Measurements from ENCODE around the gene MAP3K2. TPM values are rescaled to one million over a fixed set of nuclear protein-coding genes. Genes with fewer than 3 reads are reported as not detected.

MAP3K2 gene
- total RNA-seq, 1 donor from 2014 or later, result 27.9 TPM

DNA sequence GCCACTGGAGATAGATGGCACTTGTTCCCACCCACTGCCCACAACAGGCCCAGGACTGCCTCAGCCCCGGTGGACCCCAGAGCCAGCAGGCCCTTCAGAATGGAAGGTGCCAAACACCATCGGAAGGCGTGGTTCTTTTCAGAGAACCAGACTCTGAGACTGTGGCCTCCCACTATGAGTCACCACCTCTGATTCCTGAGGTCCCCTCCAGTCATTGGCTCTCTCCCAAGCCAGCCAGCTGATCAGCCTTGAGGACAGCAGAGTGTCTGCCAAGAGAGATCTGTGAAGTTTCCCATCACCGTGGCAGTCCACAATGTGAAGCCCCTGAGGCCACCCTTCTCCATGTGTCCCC, 10.4 kb upstream of the MAP3K2 start:
- Histone ChIP-seq H3K36me3 (ENCODE audit: control insufficient read depth, insufficient read depth, low read length) (no peaks in the 10 kb centered on the region), H3K4me3 (ENCODE audit: low read depth, low read length) (no peak overlapping the region), H3K27me3 (ENCODE audit: control insufficient read depth, insufficient read depth, low read length) (no peaks in the 10 kb centered on the region)
- FAIRE-seq, result no peak
- peak; percentile 93 for DNase-seq (ENCODE audit: low read depth)
- TF ChIP-seq, protein P1, sequence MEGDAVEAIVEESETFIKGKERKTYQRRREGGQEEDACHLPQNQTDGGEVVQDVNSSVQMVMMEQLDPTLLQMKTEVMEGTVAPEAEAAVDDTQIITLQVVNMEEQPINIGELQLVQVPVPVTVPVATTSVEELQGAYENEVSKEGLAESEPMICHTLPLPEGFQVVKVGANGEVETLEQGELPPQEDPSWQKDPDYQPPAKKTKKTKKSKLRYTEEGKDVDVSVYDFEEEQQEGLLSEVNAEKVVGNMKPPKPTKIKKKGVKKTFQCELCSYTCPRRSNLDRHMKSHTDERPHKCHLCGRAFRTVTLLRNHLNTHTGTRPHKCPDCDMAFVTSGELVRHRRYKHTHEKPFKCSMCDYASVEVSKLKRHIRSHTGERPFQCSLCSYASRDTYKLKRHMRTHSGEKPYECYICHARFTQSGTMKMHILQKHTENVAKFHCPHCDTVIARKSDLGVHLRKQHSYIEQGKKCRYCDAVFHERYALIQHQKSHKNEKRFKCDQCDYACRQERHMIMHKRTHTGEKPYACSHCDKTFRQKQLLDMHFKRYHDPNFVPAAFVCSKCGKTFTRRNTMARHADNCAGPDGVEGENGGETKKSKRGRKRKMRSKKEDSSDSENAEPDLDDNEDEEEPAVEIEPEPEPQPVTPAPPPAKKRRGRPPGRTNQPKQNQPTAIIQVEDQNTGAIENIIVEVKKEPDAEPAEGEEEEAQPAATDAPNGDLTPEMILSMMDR (IDR thresholded peaks at IDR 0.05; ENCODE audit: insufficient read depth, low read length, severe bottlenecking), result no peak

DNA sequence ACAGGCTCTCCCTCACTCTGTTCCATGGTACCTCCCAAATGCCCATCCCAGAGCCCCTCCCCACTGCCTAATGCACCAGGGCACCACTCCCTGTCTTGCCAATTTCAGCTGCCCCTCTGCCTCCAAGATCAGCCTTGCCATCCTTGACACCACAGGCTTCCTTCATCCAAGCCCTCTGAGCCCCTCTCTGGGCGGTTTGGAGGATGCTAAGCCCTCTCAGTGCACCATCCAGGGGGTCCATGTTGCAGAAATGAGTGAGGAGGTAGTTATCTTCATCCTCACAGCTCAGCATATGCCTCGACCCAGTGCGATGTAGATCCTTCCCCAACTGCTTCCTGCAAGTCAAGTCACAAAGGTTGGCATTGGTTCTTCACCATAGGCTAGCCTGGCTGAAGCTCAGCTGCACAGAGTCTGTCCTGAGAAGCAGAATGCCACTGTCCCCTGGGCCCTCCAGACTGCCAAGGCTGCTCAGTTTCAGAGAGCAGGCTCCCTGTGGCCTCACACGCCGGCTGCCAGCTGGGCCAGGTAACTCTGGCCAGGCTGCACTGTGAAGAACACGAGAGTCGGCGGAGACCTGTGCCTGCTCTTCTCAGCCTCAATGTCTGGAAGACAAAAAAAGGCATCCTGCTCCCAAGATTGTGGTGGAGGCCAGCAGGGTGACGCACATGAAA, 9.9 kb upstream of the MAP3K2 start:
- Histone ChIP-seq H3K27me3 (ENCODE audit: control insufficient read depth, insufficient read depth, low read length) (no peaks in the 10 kb centered on the region), H3K4me3 (ENCODE audit: low read depth, low read length) (no peak overlapping the region), H3K36me3 (ENCODE audit: control insufficient read depth, insufficient read depth, low read length) (no peaks in the 10 kb centered on the region)
- TF ChIP-seq, protein P1 (IDR thresholded peaks at IDR 0.05; ENCODE audit: insufficient read depth, low read length, severe bottlenecking), result no peak
- FAIRE-seq, result no peak
- no peak for DNase-seq (ENCODE audit: low read depth)

DNA sequence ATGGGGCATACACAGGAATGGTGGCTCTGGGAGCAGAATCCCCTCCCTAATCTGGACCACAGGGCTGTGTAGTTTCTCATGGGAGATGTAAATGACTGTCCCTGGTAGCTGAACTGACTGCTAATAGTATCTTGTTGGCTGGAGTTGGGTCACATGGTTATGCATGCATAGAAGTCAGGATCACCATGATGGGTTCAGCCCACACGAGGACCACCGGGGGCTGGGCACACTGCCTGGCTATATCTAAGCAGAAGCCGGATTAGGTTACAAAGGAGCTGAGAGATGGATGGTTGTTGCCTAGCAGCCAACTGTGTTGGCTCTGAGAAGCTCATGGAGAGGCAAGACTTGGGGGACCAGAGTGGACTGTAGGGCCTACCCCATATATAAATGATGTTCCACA, 6.7 kb upstream of the MAP3K2 start:
- DNase-seq (ENCODE audit: low read depth) (no peak), FAIRE-seq (no peak)
- Histone ChIP-seq H3K36me3 (ENCODE audit: control insufficient read depth, insufficient read depth, low read length) (no peaks in the 10 kb centered on the region), H3K27me3 (ENCODE audit: control insufficient read depth, insufficient read depth, low read length) (no peaks in the 10 kb centered on the region), H3K4me3 (ENCODE audit: low read depth, low read length) (no peak overlapping the region)
- TF ChIP-seq, protein P1 (IDR thresholded peaks at IDR 0.05; ENCODE audit: insufficient read depth, low read length, severe bottlenecking), result no peak

DNA sequence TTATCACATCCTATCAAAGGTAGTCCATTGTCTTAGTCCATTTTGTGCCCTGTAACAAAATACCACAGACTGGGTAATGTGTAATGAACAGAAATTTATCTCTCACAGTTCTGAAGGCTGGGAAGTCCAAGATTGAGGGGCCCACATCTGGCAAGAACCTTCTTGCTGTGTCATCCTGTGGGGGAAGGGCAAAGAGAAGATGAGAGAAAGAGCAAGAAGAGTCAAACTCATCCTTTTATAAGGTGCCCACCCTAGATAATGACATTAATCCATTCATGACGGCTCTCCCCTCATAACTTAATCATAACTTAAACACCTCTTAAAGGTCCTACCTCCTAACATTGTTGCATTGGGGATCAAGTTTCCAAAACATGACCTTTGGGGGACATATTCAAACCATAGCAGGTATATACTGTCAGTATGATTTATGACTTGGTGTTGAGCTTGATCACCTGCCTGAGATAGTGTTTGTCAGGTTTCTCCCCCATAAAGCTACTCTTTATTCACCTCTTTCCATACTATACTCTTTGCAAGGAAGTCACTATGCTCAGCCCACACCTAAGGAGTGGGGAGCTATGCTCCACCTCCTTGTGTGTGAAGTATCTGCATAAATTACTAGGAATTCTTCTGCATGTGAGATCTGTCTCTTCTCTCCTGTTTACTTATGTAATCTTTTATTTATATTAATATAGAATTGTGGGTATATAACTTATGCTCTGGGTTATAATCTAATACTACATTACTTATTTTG, 5.2 kb upstream of the MAP3K2 start:
- DNase-seq (ENCODE audit: low read depth) (no peak), FAIRE-seq (no peak)
- no peak overlapping the region for H3K4me3 ChIP-seq (ENCODE audit: low read depth, low read length)
- H3K27me3 ChIP-seq (ENCODE audit: control insufficient read depth, insufficient read depth, low read length), result no peaks in the 10 kb centered on the region
- TF ChIP-seq, protein P1 (IDR thresholded peaks at IDR 0.05; ENCODE audit: insufficient read depth, low read length, severe bottlenecking), result no peak
- no peaks in the 10 kb centered on the region for H3K36me3 ChIP-seq (ENCODE audit: control insufficient read depth, insufficient read depth, low read length)

DNA sequence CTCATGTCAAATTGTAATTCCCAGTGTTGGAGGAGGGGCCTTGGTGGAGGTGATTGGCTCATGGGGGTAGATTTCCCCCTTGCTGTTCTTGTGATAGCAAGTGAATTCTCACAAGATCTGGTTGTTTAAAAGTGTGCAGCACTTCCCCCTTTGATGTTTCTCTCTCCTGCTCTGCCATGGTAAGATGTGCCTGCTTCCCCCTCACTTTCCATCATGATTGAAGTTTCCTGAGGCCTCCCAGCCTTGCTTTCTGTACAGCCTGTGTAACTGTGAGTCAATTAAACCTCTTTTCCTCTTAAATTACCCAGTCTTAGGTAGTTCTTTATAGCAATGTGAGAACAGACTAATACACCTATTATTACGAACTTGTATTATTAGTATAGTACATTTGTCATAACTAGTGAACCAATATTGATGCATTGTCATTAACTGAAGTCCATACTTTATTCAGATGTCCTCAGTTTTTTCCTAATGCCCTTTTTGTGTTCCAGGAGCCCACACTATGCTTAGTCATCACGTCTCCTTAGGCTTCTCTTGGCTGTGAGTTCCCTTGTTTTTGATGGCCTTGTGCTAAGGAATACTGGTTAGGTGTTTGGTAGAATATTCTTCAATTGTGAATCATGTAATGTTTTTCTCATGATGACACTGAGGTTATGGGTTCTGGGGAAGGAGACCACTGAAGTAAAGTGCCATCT, 4.5 kb upstream of the MAP3K2 start:
- no peaks in the 10 kb centered on the region for H3K27me3 ChIP-seq (ENCODE audit: control insufficient read depth, insufficient read depth, low read length)
- DNase-seq (ENCODE audit: low read depth) (no peak), FAIRE-seq (no peak)
- no peak overlapping the region for H3K4me3 ChIP-seq (ENCODE audit: low read depth, low read length)
- H3K36me3 ChIP-seq (ENCODE audit: control insufficient read depth, insufficient read depth, low read length), result no peaks in the 10 kb centered on the region
- TF ChIP-seq, protein P1 (IDR thresholded peaks at IDR 0.05; ENCODE audit: insufficient read depth, low read length, severe bottlenecking), result no peak

Data from bronchial epithelial cell (primary cell).